Immature natural killer cell (primary cell): ENCODE results near the gene MSANTD1. TPM values are rescaled to one million over a fixed set of nuclear protein-coding genes. Genes with fewer than 3 reads are reported as not detected.

Experiments
- DNase-seq, 3 donors: peaks; one replicate each; pipeline ENCODE4 v3.0.0; 2022; ENCODE audit warnings: mixed read lengths in 1 of 3
- H3K27ac Mint-ChIP-seq, 6 donors: one replicate each; pipeline ENCODE4 v1.8.0; 2020; ENCODE audit warnings: mixed read lengths in 6 of 6, mild to moderate bottlenecking in 5 of 6, inconsistent platforms in 4 of 6, moderate library complexity in 3 of 6
- H3K27me3 Mint-ChIP-seq, 3 donors: one replicate each; pipeline ENCODE4 v1.8.0; 2020 to 2021; ENCODE audit warnings: low read depth in 3 of 3, mild to moderate bottlenecking in 3 of 3, mixed read lengths in 3 of 3, moderate library complexity in 3 of 3, inconsistent platforms in 1 of 3
- H3K36me3 Mint-ChIP-seq, 3 donors: one replicate each; pipeline ENCODE4 v1.8.0; 2020; ENCODE audit warnings: mixed read lengths in 3 of 3, inconsistent platforms in 2 of 3, mild to moderate bottlenecking in 2 of 3
- H3K4me1 Mint-ChIP-seq, 2 donors: one replicate each; pipeline ENCODE4 v1.8.0; 2020; ENCODE audit warnings: inconsistent platforms in 2 of 2, mild to moderate bottlenecking in 2 of 2, mixed read lengths in 2 of 2, moderate library complexity in 1 of 2
- H3K4me3 Mint-ChIP-seq, 5 donors: one replicate each; pipeline ENCODE4 v1.8.0; 2020; ENCODE audit warnings: mild to moderate bottlenecking in 5 of 5, mixed read lengths in 5 of 5, inconsistent platforms in 3 of 5, moderate library complexity in 3 of 5
- H3K9me3 Mint-ChIP-seq, 6 donors: one replicate each; pipeline ENCODE4 v1.8.0; 2020; ENCODE audit warnings: mild to moderate bottlenecking in 6 of 6, mixed read lengths in 6 of 6, inconsistent platforms in 4 of 6, moderate library complexity in 3 of 6
- polyA plus RNA-seq, 3 donors: library from polyadenylated mRNA; unstranded; fragments of 300-500 nt; fragmentation: Illumina TruSeq; gene quantifications; one replicate each; pipeline ENCODE4 v1.2.3, GENCODE V29; 2021

Gene MSANTD1
- polyA plus RNA-seq, 3 donors from 2014 or later = not detected

GRCh38 chr4:3239998-3240920, 8.7 kb upstream of the MSANTD1 start:
- Mint-ChIP-seq H3K27me3 (peaks cover 0 to 7% (median 5%) of the 10 kb centered on the region in 3 donors), H3K27ac (no peak overlapping the region)
- no peak for DNase-seq

DNA sequence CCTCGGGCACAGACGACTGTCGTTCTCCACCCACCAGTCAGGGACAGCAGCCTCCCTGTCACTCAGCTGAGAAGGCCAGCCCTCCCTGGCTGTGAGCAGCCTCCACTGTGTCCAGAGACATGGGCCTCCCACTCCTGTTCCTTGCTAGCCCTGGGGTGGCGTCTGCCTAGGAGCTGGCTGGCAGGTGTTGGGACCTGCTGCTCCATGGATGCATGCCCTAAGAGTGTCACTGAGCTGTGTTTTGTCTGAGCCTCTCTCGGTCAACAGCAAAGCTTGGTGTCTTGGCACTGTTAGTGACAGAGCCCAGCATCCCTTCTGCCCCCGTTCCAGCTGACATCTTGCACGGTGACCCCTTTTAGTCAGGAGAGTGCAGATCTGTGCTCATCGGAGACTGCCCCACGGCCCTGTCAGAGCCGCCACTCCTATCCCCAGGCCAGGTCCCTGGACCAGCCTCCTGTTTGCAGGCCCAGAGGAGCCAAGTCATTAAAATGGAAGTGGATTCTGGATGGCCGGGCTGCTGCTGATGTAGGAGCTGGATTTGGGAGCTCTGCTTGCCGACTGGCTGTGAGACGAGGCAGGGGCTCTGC, 7.9 kb upstream of the MSANTD1 start:
- Mint-ChIP-seq H3K4me1 (peaks cover 0 to under 1% of the 10 kb centered on the region in 2 donors), H3K27me3 (peaks cover 0 to 7% (median 5%) of the 10 kb centered on the region in 3 donors), H3K4me3 (no peak overlapping the region), H3K9me3 (no peaks in the 10 kb centered on the region), H3K27ac (no peak overlapping the region), H3K36me3 (peaks cover 4 to 17% (median 13%) of the 10 kb centered on the region in 3 donors)
- DNase-seq = no peak

More at GRCh38 chr4:3239998-3240920, 8.7 kb upstream of the MSANTD1 start:
- Mint-ChIP-seq H3K4me1 (no peaks in the 10 kb centered on the region), H3K4me3 (no peak overlapping the region), H3K9me3 (no peaks in the 10 kb centered on the region), H3K36me3 (peaks cover 4 to 24% (median 13%) of the 10 kb centered on the region in 3 donors)

- Mint-ChIP-seq H3K9me3 (no peaks in the 10 kb centered on the region), H3K27me3 (peaks cover 0 to 8% (median 5%) of the 10 kb centered on the region in 3 donors), H3K36me3 (peaks cover 4 to 17% (median 13%) of the 10 kb centered on the region in 3 donors), H3K4me3 (no peak overlapping the region), H3K27ac (peak overlapping the region in 5 of 6 donors; percentile 1 to 66 (median 64)), H3K4me1 (peaks cover 0 to 6% of the 10 kb centered on the region in 2 donors)
- DNase-seq = no peak
These were observed 6.9 kb upstream of the MSANTD1 start for GRCh38 chr4:3241898-3242524.

GRCh38 chr4:3243136-3243780, 5.7 kb upstream of the MSANTD1 start:
- Mint-ChIP-seq H3K4me3 (no peak overlapping the region), H3K4me1 (peaks cover 0 to 6% of the 10 kb centered on the region in 2 donors), H3K27me3 (peaks cover 0 to 8% (median 4%) of the 10 kb centered on the region in 3 donors), H3K36me3 (peaks cover 0 to 12% (median 9%) of the 10 kb centered on the region in 3 donors), H3K9me3 (no peaks in the 10 kb centered on the region), H3K27ac (peak overlapping the region; percentile 28 to 79 (median 52))
- DNase-seq = no peak

- no peak for DNase-seq
- H3K9me3 Mint-ChIP-seq = no peaks in the 10 kb centered on the region
- H3K36me3 Mint-ChIP-seq = peaks cover 0 to 12% (median 9%) of the 10 kb centered on the region in 3 donors
- no peak overlapping the region for H3K4me3 Mint-ChIP-seq
- H3K27me3 Mint-ChIP-seq = peaks cover 0 to 8% (median 2%) of the 10 kb centered on the region in 3 donors
- peak overlapping the region in 4 of 6 donors; percentile 6 to 59 (median 48) for H3K27ac Mint-ChIP-seq
- H3K4me1 Mint-ChIP-seq = peaks cover 0 to 6% of the 10 kb centered on the region in 2 donors
These were observed 5.0 kb upstream of the MSANTD1 start for GRCh38 chr4:3244002-3244401.

GRCh38 chr4:3244747-3245146, 4.2 kb upstream of the MSANTD1 start:
- Mint-ChIP-seq H3K4me1 (peaks cover 0 to 6% of the 10 kb centered on the region in 2 donors), H3K27me3 (peaks cover 0 to 8% (median 2%) of the 10 kb centered on the region in 3 donors), H3K9me3 (no peaks in the 10 kb centered on the region), H3K27ac (peak overlapping the region in 2 of 6 donors; percentile 7 to 61), H3K36me3 (peaks cover 0 to 12% (median 9%) of the 10 kb centered on the region in 3 donors), H3K4me3 (no peak overlapping the region)
- no peak for DNase-seq

GRCh38 chr4:3245676-3246075, 3.3 kb upstream of the MSANTD1 start:
- Mint-ChIP-seq H3K9me3 (no peaks in the 10 kb centered on the region), H3K27ac (no peak overlapping the region), H3K36me3 (peaks cover 0 to 9% (median 7%) of the 10 kb centered on the region in 3 donors), H3K27me3 (peaks cover 0 to 6% (median 2%) of the 10 kb centered on the region in 3 donors), H3K4me1 (peaks cover 0 to 6% of the 10 kb centered on the region in 2 donors), H3K4me3 (no peak overlapping the region)
- no peak for DNase-seq

GRCh38 chr4:3246458-3247398, 2.2 kb upstream of the MSANTD1 start:
- Mint-ChIP-seq H3K4me3 (no peak overlapping the region), H3K27me3 (peaks cover 0 to 3% (median 2%) of the 10 kb centered on the region in 3 donors), H3K36me3 (peaks cover 0 to 8% (median 6%) of the 10 kb centered on the region in 3 donors), H3K27ac (peak overlapping the region in 1 of 6 donors; percentile 26), H3K4me1 (peaks cover 0 to 6% of the 10 kb centered on the region in 2 donors), H3K9me3 (no peaks in the 10 kb centered on the region)
- no peak for DNase-seq

GRCh38 chr4:3247399-3248177, 1.4 kb upstream of the MSANTD1 start:
- H3K9me3 Mint-ChIP-seq = no peaks in the 10 kb centered on the region
- peaks cover 0 to 3% (median 2%) of the 10 kb centered on the region in 3 donors for H3K27me3 Mint-ChIP-seq
- H3K4me1 Mint-ChIP-seq = peaks cover 0 to 6% of the 10 kb centered on the region in 2 donors
- DNase-seq = no peak
- H3K4me3 Mint-ChIP-seq = no peak overlapping the region
- peaks cover 0 to under 1% (median 0%) of the 10 kb centered on the region in 3 donors for H3K36me3 Mint-ChIP-seq
- H3K27ac Mint-ChIP-seq = no peak overlapping the region

GRCh38 chr4:3248178-3248480, 830 bp upstream of the MSANTD1 start:
- Mint-ChIP-seq H3K4me1 (peaks cover 0 to 6% of the 10 kb centered on the region in 2 donors), H3K27me3 (peaks cover 0 to 3% (median 2%) of the 10 kb centered on the region in 3 donors), H3K9me3 (no peaks in the 10 kb centered on the region), H3K27ac (no peak overlapping the region), H3K4me3 (no peak overlapping the region), H3K36me3 (no peaks in the 10 kb centered on the region)
- no peak for DNase-seq

- no peaks in the 10 kb centered on the region for H3K9me3 Mint-ChIP-seq
- DNase-seq = no peak
- peaks cover 0 to 3% (median 2%) of the 10 kb centered on the region in 3 donors for H3K27me3 Mint-ChIP-seq
- H3K27ac Mint-ChIP-seq = no peak overlapping the region
- H3K4me1 Mint-ChIP-seq = peaks cover 0 to 6% of the 10 kb centered on the region in 2 donors
- no peaks in the 10 kb centered on the region for H3K36me3 Mint-ChIP-seq
- H3K4me3 Mint-ChIP-seq = no peak overlapping the region
These were observed 915 bp downstream of the MSANTD1 start for GRCh38 chr4:3249711-3250437.
